A549 (cell line): Measurements from ENCODE around the gene MTRR.

Experiments used
- ZC3H11A ChIP-seq: fragments of 450-650 bp; IDR thresholded peaks from 2 replicates; pipeline ENCODE4 v1.6.1; 2014; ENCODE audit warnings: antibody characterized with exemption, mild to moderate bottlenecking
- TF ChIP-seq, protein P1 (sequence below): IDR thresholded peaks from 2 replicates; pipeline ENCODE4 v1.6.1; 2012

DNA sequence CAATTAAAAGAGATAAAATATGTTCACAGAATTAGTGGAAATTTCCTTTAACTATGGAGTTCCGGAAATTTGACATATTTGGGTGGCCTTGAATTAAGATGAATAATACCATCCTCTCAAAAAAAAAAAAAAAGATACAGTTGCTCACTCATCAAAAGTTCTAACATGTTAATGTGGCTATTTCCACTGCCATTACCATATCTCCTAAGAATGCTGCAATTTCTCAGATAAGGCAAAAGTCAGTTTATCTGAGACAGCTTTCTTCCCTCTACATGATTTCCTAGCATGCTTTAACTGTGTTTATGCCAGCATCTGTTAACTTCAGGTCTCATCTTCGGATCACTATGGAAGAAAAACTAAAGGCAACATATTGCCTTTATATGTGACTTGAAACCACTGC is 2.8 kb upstream of the MTRR start:
- TF ChIP-seq ZC3H11A, result no peak
- TF ChIP-seq, protein P1, sequence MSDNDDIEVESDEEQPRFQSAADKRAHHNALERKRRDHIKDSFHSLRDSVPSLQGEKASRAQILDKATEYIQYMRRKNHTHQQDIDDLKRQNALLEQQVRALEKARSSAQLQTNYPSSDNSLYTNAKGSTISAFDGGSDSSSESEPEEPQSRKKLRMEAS, result no peak
